LNCAP (cell line): ENCODE results near the gene PNISR.

Experiments
- TF ChIP-seq, protein P1 (sequence below): fragments of 450-650 bp; IDR thresholded peaks from 2 replicates; pipeline ENCODE4 v1.5.1; 2017; ENCODE audit warnings: mild to moderate bottlenecking

The PNISR gene

DNA sequence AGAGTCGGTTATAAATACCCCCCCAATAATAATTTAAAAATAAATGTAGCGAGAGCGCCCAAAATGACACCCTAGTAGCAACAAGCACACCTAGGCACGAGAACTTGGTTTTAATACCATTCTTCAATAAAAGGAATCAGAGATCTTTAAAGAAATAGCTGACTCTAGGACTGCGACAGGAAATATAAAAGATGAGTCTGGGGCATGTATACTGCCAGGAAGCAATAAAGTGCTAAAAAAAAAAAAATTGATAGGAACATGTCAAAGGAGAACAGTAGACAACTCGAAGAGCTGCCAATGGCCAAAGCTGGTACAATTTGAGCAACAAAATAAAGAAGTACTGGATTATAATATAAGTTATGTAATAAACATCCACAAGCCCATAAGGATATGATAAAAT is 2.2 kb downstream of the PNISR start:
- TF ChIP-seq, protein P1, sequence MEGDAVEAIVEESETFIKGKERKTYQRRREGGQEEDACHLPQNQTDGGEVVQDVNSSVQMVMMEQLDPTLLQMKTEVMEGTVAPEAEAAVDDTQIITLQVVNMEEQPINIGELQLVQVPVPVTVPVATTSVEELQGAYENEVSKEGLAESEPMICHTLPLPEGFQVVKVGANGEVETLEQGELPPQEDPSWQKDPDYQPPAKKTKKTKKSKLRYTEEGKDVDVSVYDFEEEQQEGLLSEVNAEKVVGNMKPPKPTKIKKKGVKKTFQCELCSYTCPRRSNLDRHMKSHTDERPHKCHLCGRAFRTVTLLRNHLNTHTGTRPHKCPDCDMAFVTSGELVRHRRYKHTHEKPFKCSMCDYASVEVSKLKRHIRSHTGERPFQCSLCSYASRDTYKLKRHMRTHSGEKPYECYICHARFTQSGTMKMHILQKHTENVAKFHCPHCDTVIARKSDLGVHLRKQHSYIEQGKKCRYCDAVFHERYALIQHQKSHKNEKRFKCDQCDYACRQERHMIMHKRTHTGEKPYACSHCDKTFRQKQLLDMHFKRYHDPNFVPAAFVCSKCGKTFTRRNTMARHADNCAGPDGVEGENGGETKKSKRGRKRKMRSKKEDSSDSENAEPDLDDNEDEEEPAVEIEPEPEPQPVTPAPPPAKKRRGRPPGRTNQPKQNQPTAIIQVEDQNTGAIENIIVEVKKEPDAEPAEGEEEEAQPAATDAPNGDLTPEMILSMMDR = no peak

DNA sequence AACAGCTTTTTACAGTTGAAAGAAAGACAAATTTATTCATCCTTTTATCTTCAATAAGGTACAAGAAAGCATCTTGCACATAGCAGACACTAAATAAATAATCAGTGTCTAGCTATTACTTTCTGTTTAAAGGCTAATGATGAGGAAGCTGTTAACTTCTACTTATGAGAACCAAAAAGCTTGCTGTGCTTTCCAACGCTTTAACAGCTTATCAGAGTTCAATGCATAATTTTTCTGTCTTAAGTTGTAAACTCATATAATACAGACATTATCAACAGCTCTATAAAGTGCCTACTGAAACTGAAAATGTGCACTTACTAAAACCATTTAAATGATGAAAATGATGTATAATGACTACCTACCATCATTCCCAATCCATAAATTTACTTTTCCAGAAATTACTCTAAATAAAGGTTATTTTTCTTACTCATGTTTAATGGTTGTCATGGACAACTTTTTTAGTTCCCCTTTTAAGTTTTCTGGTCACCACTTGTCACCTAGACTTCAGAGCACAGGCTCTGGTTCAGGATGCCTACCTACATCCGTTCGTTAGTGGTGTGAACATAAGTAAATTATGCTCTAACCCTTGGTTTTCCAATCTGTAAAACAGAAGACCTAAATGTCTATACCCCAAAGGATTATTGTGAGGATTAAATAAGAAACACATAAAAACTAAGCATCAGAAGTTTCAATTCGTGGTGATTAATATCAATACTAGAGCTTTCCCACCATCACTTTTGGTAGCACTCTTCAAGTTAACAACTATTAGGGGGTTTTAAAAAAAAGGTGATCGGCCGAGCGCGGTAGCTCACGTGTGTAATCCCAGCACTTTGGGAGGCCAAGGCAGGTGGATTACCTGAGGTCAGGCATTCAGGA is 8.0 kb downstream of the PNISR start:
- TF ChIP-seq, protein P1 = no peak

DNA sequence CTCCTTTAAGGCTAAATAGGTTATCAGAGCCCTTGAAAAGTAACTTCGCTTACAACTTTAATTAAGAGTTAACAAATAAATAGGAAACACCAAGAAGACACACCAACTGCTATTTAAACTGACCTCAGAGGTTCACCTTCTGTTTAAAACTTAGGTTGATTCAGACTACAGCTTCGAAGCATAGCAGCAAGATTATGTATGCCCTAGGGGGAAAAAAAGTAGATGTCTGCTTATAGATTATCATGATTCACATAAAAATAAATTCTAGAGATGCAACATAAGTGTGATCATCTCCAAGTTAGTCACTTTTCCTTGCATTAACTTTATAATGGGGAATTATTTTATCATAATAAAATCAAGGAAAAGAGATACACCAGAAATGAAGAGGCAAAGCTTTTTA is 8.9 kb downstream of the PNISR start:
- TF ChIP-seq, protein P1 = no peak

DNA sequence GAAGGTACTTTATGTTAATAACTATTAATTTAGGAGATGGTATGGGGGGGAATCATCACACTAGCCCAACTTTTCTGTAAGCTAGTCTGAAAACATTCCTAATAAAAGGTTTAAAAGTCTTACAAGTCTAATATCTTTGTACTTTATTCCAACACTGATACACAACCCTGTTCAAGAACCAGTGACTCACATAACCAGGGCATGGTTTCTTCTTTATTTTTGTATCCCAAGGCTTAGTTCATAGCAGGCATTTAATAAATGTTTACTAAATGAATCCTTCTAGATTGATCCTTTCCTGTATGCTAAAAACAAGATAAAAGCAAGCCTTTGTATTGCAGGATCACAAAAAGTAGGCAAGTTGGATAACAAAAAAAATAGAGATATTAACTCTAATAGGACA is 9.7 kb downstream of the PNISR start:
- TF ChIP-seq, protein P1 = no peak

DNA sequence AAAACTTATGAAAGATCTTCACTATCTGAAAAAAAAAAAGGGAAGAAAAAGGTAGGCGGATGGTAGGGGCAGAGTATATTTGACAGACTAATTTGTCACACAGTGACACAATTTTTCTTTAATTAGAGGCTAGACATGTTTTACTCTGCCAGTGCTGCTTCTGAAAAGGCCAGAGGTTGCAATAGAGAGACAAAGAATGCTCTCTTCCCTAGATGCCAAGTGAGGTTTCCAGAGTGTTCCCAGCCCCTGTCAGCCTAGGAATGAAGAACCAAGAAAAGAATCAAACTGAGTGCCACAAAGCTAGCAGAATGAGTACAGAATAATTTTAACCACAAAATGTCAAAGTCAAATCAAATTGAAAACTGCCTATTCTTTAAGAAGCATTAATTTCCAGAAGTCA is 13.0 kb downstream of the PNISR start:
- TF ChIP-seq, protein P1 = no peak

DNA sequence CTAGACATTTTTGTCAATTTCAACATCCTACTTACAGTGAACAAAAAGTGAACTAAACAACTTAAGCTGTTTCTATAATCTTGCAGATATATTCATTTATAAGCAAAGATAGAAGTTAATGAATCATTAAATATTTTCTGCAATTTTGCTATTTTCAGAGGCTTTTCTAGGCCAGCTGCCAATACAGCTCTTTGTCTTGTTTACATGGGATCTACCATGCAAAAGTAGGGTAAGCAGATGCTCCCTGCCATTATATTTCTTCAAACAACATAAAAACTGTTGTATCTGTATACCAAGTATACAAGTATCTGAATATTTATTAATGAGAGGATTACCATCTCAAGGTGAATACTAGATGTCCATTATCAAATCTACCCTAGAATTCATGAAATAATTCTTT is 15.4 kb downstream of the PNISR start:
- TF ChIP-seq, protein P1 = no peak

DNA sequence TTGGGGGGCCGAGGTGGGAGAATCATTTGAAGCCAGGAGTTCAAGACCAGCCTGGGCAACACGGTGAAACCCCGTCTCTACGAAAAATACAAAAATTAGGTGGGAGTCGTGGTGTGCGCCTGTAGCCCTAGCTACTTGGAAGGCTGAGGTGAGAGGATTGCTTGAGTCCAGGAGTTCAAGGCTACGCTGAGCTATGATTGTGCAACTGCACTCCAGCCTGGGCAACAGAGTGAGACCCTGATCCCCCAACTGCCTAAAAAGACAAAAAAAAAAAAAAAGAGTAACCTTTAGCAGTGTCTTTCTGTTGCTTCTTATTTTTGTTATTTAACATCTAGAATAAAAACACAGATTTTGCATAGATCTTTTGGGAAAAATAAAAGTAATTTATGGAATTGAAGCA is 18.0 kb downstream of the PNISR start:
- TF ChIP-seq, protein P1 = no peak
